ENCODE data around the gene KRTAP10-5. TPM values are rescaled to one million over a fixed set of nuclear protein-coding genes. Genes with fewer than 3 reads are reported as not detected.
"Not testable (repeated sequence)": the region's sequence is repeated elsewhere in the genome, so short reads cannot be mapped to it uniquely, and the experiment has no call there.

KRTAP10-5 gene
- total RNA-seq, 1 experiment from 2014 or later: not detected

DNA sequence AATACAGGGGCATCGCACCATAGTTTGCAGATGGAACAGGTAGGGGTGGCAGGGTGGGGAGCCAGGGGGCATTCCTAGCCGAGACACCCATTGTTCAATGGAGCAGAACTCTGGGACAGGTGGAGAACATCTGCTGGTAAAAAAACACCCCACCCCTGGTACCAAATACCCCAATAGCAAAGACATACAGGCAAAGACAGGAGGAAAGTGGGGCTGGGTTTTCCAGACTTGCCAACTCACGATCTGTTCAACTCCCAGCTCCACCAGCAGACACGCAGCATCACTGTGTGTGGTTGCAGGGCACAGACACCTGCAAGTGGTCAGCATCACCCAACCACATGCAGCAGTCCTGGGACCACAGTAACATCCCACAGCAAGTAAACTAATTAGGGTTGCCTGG, 31.1 kb upstream of the KRTAP10-5 start:
- no peaks in the 10 kb centered on the region for H3K27me3 ChIP-seq (ENCODE audit: control insufficient read depth, insufficient read depth, low read length)
- DNase-seq (ENCODE audit: low read depth, low spot score) (no peak), ATAC-seq (no peak)
- no peaks in the 10 kb centered on the region for H3K4me1 ChIP-seq (ENCODE audit: control insufficient read depth, insufficient read depth, low read length)
- in situ Hi-C loops (cut with HindIII; ENCODE audit: low pct_unique_long_range_greater_than_20kb, low sequenced_read_pairs): no loop called here
- ChIA-PET POLR2A (no interaction called here), CTCF (no interaction called here)
- intact Hi-C loops (cut with micrococcal nuclease; ENCODE audit: unreplicated experiment): no loop called here
- no peak overlapping the region for H3K4me3 ChIP-seq (ENCODE audit: low read depth in 2 of 2, low read length in 2 of 2)
- peaks cover 3% of the 10 kb centered on the region; the same call in 1 of the 2 replicates for H3K9me3 ChIP-seq (ENCODE audit: control insufficient read depth, insufficient read depth, low read depth, low read length)
- BruUV-seq (replicated peaks): no TSS peak
- no peaks in the 10 kb centered on the region for H3K36me3 ChIP-seq (ENCODE audit: control insufficient read depth, insufficient read depth, low read length)
- no peak overlapping the region for H3K27ac ChIP-seq (ENCODE audit: low read length)
- TF ChIP-seq, protein P1, sequence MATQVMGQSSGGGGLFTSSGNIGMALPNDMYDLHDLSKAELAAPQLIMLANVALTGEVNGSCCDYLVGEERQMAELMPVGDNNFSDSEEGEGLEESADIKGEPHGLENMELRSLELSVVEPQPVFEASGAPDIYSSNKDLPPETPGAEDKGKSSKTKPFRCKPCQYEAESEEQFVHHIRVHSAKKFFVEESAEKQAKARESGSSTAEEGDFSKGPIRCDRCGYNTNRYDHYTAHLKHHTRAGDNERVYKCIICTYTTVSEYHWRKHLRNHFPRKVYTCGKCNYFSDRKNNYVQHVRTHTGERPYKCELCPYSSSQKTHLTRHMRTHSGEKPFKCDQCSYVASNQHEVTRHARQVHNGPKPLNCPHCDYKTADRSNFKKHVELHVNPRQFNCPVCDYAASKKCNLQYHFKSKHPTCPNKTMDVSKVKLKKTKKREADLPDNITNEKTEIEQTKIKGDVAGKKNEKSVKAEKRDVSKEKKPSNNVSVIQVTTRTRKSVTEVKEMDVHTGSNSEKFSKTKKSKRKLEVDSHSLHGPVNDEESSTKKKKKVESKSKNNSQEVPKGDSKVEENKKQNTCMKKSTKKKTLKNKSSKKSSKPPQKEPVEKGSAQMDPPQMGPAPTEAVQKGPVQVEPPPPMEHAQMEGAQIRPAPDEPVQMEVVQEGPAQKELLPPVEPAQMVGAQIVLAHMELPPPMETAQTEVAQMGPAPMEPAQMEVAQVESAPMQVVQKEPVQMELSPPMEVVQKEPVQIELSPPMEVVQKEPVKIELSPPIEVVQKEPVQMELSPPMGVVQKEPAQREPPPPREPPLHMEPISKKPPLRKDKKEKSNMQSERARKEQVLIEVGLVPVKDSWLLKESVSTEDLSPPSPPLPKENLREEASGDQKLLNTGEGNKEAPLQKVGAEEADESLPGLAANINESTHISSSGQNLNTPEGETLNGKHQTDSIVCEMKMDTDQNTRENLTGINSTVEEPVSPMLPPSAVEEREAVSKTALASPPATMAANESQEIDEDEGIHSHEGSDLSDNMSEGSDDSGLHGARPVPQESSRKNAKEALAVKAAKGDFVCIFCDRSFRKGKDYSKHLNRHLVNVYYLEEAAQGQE (IDR thresholded peaks at IDR 0.05; ENCODE audit: insufficient read depth in 1 of 2, low read depth in 2 of 2, low read length in 1 of 2): no peak
- TF ChIP-seq CTCF (IDR thresholded peaks at IDR 0.05) (no peak), POLR2AphosphoS5 (IDR thresholded peaks at IDR 0.05; ENCODE audit: low read depth, low read length) (no peak), SIN3A (IDR thresholded peaks at IDR 0.05; ENCODE audit: borderline replicate concordance, insufficient read depth, low read depth, low read length) (no peak), TCF7L2 (IDR thresholded peaks at IDR 0.05; ENCODE audit: low read depth, low read length) (no peak)

DNA sequence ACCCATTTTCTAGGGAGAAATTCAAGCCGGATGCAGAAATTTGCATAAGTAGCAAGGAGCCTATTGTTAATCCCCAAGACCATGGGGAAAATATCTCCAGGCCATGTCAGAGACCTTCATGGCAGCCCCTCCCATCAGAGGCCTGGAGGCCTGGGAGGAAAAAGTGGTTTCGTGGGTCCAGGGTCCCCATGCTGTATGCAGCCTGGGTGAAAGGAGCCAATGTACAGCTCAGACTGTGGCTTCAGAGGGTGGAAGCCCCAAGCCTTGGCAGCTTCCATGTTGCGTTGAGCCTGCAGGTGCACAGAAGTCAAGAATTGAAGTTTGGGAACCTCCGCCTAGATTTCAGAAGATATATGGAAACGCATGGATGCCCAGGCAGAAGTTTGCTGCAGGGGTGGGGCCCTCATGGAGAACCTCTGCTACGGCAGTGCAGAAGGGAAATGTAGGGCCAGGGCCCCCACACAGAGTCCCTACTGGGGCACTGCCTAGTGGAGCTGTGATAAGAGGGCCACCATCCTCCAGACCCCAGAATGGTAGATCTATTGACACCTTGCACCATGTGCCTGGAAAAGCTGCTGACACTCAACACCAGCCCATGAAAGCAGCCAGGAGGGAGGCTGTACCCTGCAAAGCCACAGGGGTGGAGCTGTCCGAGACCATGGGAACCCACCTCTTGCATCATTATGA, 29.9 kb upstream of the KRTAP10-5 start:
- CTCF ChIA-PET; in situ Hi-C loops (cut with HindIII; ENCODE audit: low pct_unique_long_range_greater_than_20kb, low sequenced_read_pairs): not testable (repeated sequence)

GRCh38 chr21:44609193-44609592, 28.8 kb upstream of the KRTAP10-5 start:
- in situ Hi-C loops (cut with HindIII; ENCODE audit: low pct_unique_long_range_greater_than_20kb, low sequenced_read_pairs): no loop called here
- BruUV-seq (replicated peaks): no TSS peak

More for the DNA sequence above, 29.9 kb upstream of the KRTAP10-5 start:
- BruUV-seq (replicated peaks); POLR2A ChIA-PET; H3K36me3 ChIP-seq (ENCODE audit: control insufficient read depth, insufficient read depth, low read length); H3K4me1 ChIP-seq (ENCODE audit: control insufficient read depth, insufficient read depth, low read length); H3K27me3 ChIP-seq (ENCODE audit: control insufficient read depth, insufficient read depth, low read length); H3K4me3 ChIP-seq (ENCODE audit: low read depth in 2 of 2, low read length in 2 of 2); H3K27ac ChIP-seq (ENCODE audit: low read length); DNase-seq (ENCODE audit: low read depth, low spot score); H3K9me3 ChIP-seq (ENCODE audit: control insufficient read depth, insufficient read depth, low read depth, low read length); ATAC-seq; intact Hi-C loops (cut with micrococcal nuclease; ENCODE audit: unreplicated experiment): not testable (repeated sequence)

More at GRCh38 chr21:44609193-44609592, 28.8 kb upstream of the KRTAP10-5 start:
- no peak overlapping the region for H3K4me3 ChIP-seq (ENCODE audit: low read depth in 2 of 2, low read length in 2 of 2)
- H3K27ac ChIP-seq (ENCODE audit: low read length): no peak overlapping the region
- H3K36me3 ChIP-seq (ENCODE audit: control insufficient read depth, insufficient read depth, low read length): no peaks in the 10 kb centered on the region
- intact Hi-C loops (cut with micrococcal nuclease; ENCODE audit: unreplicated experiment): no loop called here
- ChIA-PET POLR2A (no interaction called here), CTCF (no interaction called here)
- no peak for TF ChIP-seq CTCF (IDR thresholded peaks at IDR 0.05)
- no peak for TF ChIP-seq TCF7L2 (IDR thresholded peaks at IDR 0.05; ENCODE audit: low read depth, low read length)
- TF ChIP-seq, protein P1 (IDR thresholded peaks at IDR 0.05; ENCODE audit: insufficient read depth in 1 of 2, low read depth in 2 of 2, low read length in 1 of 2): no peak
- TF ChIP-seq SIN3A (IDR thresholded peaks at IDR 0.05; ENCODE audit: borderline replicate concordance, insufficient read depth, low read depth, low read length): no peak
- TF ChIP-seq POLR2AphosphoS5 (IDR thresholded peaks at IDR 0.05; ENCODE audit: low read depth, low read length): no peak
- DNase-seq (ENCODE audit: low read depth, low spot score): no peak
- H3K27me3 ChIP-seq (ENCODE audit: control insufficient read depth, insufficient read depth, low read length): no peaks in the 10 kb centered on the region
- H3K4me1 ChIP-seq (ENCODE audit: control insufficient read depth, insufficient read depth, low read length): no peaks in the 10 kb centered on the region
- ATAC-seq: no peak
- H3K9me3 ChIP-seq (ENCODE audit: control insufficient read depth, insufficient read depth, low read depth, low read length): peaks cover 3% of the 10 kb centered on the region; the same call in 1 of the 2 replicates
